ENCODE results near the gene BSND.

GRCh38 chr1:55052221-55053142, 53.7 kb downstream of the BSND start:
- TF ChIP-seq POLR2A (IDR thresholded peaks at IDR 0.05): no peak
- TF ChIP-seq, protein P1, sequence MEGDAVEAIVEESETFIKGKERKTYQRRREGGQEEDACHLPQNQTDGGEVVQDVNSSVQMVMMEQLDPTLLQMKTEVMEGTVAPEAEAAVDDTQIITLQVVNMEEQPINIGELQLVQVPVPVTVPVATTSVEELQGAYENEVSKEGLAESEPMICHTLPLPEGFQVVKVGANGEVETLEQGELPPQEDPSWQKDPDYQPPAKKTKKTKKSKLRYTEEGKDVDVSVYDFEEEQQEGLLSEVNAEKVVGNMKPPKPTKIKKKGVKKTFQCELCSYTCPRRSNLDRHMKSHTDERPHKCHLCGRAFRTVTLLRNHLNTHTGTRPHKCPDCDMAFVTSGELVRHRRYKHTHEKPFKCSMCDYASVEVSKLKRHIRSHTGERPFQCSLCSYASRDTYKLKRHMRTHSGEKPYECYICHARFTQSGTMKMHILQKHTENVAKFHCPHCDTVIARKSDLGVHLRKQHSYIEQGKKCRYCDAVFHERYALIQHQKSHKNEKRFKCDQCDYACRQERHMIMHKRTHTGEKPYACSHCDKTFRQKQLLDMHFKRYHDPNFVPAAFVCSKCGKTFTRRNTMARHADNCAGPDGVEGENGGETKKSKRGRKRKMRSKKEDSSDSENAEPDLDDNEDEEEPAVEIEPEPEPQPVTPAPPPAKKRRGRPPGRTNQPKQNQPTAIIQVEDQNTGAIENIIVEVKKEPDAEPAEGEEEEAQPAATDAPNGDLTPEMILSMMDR (IDR thresholded peaks at IDR 0.05): no peak
